ENCODE data around the gene CAPN7. TPM values are rescaled to one million over a fixed set of nuclear protein-coding genes. Genes with fewer than 3 reads are reported as not detected.
"Not testable (repeated sequence)": the region's sequence is repeated elsewhere in the genome, so short reads cannot be mapped to it uniquely, and the experiment has no call there.

CAPN7 gene
- total RNA-seq, 2 experiments from 2014 or later = 51.8 to 52.3 TPM

DNA sequence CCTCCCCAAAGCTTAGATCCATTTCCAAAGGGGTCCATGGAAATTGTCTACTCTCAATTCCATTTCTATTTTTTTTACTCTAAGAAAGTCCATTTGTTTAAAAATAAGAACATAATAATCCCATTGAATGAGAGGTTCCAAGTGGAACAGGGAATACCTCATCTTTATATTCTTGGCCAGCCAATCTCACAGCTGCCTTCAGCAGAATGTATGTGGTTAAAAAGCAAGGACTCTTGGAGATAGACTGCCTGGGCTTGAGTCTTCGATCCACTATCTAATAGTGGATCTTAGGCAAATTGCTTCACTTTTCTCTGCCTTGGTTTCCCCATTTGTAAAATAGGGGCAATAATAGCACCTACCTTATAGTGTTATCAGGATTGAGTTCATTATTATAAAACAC lies 24.5 kb upstream of the CAPN7 start:
- Mint-ChIP-seq H3K36me3 (peaks cover 2% of the 10 kb centered on the region), H3K27ac (no peak overlapping the region), H3K27me3 (peaks cover 28% of the 10 kb centered on the region), H3K9me3 (no peaks in the 10 kb centered on the region), H3K4me1 (peaks cover 10% of the 10 kb centered on the region), H3K4me3 (no peak overlapping the region)
- POLR2A ChIA-PET = no interaction called here
- ATAC-seq (ENCODE audit: low read depth) (no peak), DNase-seq (no peak)

- ATAC-seq (ENCODE audit: low read depth) = no peak
- no peaks in the 10 kb centered on the region for H3K9me3 Mint-ChIP-seq
- no peak overlapping the region for H3K4me3 Mint-ChIP-seq
- peaks cover 27% of the 10 kb centered on the region for H3K27me3 Mint-ChIP-seq
- H3K27ac Mint-ChIP-seq = no peak overlapping the region
- H3K4me1 Mint-ChIP-seq = peaks cover 10% of the 10 kb centered on the region
- DNase-seq = no peak
- peaks cover 2% of the 10 kb centered on the region for H3K36me3 Mint-ChIP-seq
- POLR2A ChIA-PET = no interaction called here
Observed at GRCh38 chr3:15181963-15182362, 24.1 kb upstream of the CAPN7 start.

DNA sequence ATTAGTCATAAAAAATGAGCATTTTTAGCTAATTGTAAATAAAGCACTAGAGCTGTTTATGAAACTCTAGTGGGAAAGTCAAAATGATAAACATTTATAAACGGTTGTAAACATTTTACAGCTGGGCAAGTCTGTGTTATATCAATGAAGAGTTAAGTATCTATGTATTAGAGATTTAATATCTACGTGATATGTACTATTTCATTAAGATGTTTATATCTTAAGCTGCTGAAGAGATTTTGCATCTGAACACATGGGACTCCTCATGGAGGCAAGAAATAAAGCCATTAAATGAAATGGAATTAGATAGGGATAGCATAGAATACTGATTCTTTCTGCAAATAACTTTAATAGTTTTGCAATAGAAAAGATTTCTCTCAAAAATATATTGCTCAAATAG lies 23.0 kb upstream of the CAPN7 start:
- no peak for ATAC-seq (ENCODE audit: low read depth)
- H3K4me3 Mint-ChIP-seq = no peak overlapping the region
- peaks cover 27% of the 10 kb centered on the region for H3K27me3 Mint-ChIP-seq
- H3K36me3 Mint-ChIP-seq = peaks cover 2% of the 10 kb centered on the region
- POLR2A ChIA-PET = no interaction called here
- DNase-seq = no peak
- H3K4me1 Mint-ChIP-seq = peaks cover 10% of the 10 kb centered on the region
- no peaks in the 10 kb centered on the region for H3K9me3 Mint-ChIP-seq
- H3K27ac Mint-ChIP-seq = no peak overlapping the region

DNA sequence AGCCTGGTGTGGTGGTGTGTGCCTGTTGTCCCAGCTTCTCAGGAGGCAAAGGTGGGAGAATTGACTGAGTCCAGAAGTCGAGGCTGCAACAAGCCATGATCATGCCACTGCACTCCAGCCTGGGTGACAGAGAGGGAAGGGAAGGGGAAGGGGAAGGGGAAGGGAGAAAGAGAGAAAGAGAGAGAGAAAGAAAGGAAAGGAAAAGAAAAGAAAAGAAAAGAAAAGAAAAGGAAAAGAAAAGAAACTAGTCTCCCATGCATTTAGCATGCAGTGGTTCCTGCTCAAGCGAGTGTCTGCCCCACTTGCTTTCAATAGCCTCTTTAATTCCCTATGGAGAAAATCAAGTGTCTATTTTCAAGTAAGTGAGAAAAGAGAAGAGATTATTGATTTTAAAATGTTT lies 20.6 kb upstream of the CAPN7 start:
- ATAC-seq (ENCODE audit: low read depth) (no peak), DNase-seq (no peak)
- Mint-ChIP-seq H3K36me3 (no peaks in the 10 kb centered on the region), H3K4me3 (no peak overlapping the region), H3K27ac (no peak overlapping the region), H3K9me3 (no peaks in the 10 kb centered on the region), H3K27me3 (peaks cover 22% of the 10 kb centered on the region), H3K4me1 (peaks cover 2% of the 10 kb centered on the region)
- POLR2A ChIA-PET = no interaction called here

DNA sequence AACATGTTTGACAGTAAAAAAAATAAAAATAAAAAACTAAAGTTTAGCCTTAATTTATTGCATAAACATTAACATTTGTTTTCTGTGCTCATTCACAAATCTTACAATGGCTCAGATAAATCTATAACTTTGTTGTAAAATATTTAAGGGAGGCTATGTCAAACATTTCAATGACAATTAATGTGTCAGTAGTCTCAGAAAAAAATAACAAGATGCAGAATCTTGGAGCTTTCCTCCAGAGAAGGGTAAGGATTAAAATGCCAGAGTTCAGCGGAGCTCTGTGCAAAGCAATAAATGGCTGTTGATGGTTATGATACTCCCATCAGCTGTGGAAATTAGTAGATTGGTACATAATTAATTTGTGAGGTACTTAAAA lies 20.0 kb upstream of the CAPN7 start:
- H3K27me3 Mint-ChIP-seq = peaks cover 15% of the 10 kb centered on the region
- H3K9me3 Mint-ChIP-seq = no peaks in the 10 kb centered on the region
- H3K4me3 Mint-ChIP-seq = no peak overlapping the region
- no peaks in the 10 kb centered on the region for H3K4me1 Mint-ChIP-seq
- no peak for DNase-seq
- no peaks in the 10 kb centered on the region for H3K36me3 Mint-ChIP-seq
- POLR2A ChIA-PET = no interaction called here
- H3K27ac Mint-ChIP-seq = no peak overlapping the region
- no peak for ATAC-seq (ENCODE audit: low read depth)

GRCh38 chr3:15186477-15187164 lies 19.4 kb upstream of the CAPN7 start:
- DNase-seq; H3K4me3 Mint-ChIP-seq; H3K9me3 Mint-ChIP-seq; POLR2A ChIA-PET; ATAC-seq (ENCODE audit: low read depth); H3K4me1 Mint-ChIP-seq; H3K36me3 Mint-ChIP-seq; H3K27ac Mint-ChIP-seq: not testable (repeated sequence)
- peaks cover 12% of the 10 kb centered on the region for H3K27me3 Mint-ChIP-seq

DNA sequence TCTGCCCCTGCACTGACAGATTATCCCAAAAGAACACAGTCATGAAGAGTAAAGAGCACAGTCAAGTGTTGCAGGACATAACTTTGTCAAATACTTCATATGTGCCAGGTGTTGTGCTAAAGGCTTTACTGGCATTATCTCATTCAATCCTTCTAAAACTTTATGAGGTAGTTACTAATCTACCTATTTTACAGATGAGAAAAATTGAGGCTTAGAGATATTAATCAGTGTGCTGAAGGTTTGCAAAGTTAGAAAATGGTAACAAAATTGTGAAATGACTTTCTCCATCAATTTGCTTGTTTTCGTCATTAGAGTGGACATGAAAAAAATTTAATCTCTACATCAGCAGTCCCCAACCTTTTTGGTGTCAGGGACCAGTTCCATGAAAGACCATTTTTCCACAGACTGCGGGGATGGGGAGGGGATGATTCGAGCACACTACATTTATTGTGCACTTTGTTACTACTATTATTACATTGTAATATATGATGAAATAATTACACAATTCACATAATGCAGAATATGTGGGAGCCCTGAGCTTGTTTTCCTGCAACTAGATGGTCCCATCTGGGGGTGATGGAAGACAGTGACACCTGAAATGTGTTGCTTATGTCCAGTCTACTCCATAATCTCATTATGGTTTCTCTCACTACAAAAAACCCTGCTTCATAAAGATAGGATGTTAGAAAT lies 8.6 kb upstream of the CAPN7 start:
- Mint-ChIP-seq H3K27ac (no peak overlapping the region), H3K36me3 (no peaks in the 10 kb centered on the region), H3K27me3 (peaks cover 30% of the 10 kb centered on the region), H3K9me3 (no peaks in the 10 kb centered on the region), H3K4me1 (peaks cover 9% of the 10 kb centered on the region), H3K4me3 (no peak overlapping the region)
- ATAC-seq (ENCODE audit: low read depth) = no peak
- POLR2A ChIA-PET = no interaction called here
- DNase-seq = no peak

DNA sequence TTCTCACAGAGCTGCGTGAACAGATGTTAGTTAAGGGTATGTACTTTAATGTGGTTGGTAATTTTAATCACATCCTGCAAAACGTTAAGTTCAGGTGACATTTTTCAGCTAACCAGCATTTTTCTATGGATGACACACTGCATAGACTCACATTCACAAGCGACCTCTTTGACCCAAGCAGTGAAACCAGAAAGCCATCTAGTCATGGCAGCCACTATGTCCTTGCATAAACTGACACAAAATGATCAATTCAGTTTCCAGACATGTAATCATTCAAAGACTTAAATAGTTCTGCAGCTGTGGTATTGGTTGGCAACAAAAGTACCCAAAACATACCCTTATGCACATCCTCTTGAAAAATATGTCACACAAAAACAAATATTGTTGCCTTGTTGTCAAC lies 7.4 kb upstream of the CAPN7 start:
- Mint-ChIP-seq H3K4me3 (no peak overlapping the region), H3K27me3 (peaks cover 24% of the 10 kb centered on the region), H3K27ac (no peak overlapping the region), H3K9me3 (no peaks in the 10 kb centered on the region), H3K4me1 (peaks cover 11% of the 10 kb centered on the region), H3K36me3 (no peaks in the 10 kb centered on the region)
- POLR2A ChIA-PET = no interaction called here
- ATAC-seq (ENCODE audit: low read depth) (no peak), DNase-seq (no peak)

DNA sequence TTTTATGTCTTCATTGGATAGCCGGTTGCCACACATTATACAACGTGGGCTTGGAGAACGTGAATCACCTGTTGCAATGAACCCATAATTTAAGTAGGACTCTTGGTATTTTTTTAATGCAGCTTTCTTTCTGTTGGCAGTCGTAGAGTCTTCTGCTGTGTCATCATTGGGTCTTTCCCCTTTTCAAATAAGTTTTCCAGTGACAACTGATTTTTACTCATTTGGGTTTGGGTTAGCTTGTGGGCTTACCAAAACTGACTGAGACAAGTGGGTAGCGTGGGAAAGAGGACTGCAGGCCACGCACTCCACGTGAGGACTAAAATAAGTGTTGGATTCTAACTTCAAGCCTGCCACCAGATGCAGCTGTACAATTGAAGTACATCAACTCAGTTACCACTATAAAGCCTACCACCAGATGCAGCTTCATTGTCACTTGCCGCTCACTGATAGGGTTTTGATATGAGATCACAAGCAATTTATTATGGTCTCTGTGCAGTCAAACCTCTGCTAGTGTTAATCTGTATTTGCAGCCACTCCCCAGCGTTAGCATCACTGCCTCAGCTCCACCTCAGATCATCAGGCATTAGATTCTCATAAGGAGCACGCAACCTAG lies 6.4 kb upstream of the CAPN7 start:
- Mint-ChIP-seq H3K27me3 (peaks cover 19% of the 10 kb centered on the region), H3K4me3 (no peak overlapping the region), H3K9me3 (no peaks in the 10 kb centered on the region), H3K4me1 (peaks cover 11% of the 10 kb centered on the region), H3K27ac (no peak overlapping the region), H3K36me3 (no peaks in the 10 kb centered on the region)
- DNase-seq (no peak), ATAC-seq (ENCODE audit: low read depth) (no peak)
- POLR2A ChIA-PET = no interaction called here

DNA sequence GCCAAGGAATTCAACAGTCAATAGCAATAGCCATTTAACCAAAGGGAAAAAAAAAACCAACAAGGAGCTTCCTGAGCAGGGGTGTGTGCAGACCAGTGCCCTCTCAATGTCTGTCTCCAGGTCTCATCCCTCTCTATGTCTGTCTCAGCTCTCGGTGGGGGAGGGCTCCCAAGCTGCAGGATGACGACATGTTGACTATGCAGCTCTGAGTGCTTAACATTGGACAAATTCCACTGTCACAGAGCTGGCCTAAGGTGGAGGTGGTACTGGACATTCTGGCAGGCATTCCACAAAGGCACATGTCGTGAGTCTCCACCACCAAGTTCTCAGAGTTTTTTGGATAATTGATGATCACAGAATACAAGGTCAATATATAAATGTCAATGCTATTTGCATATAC lies 2.0 kb upstream of the CAPN7 start:
- Mint-ChIP-seq H3K36me3 (peaks cover 2% of the 10 kb centered on the region), H3K9me3 (no peaks in the 10 kb centered on the region), H3K4me3 (no peak overlapping the region), H3K4me1 (peaks cover 26% of the 10 kb centered on the region), H3K27me3 (peaks cover 2% of the 10 kb centered on the region), H3K27ac (no peak overlapping the region)
- no peak for DNase-seq
- POLR2A ChIA-PET = no interaction called here
- no peak for ATAC-seq (ENCODE audit: low read depth)

DNA sequence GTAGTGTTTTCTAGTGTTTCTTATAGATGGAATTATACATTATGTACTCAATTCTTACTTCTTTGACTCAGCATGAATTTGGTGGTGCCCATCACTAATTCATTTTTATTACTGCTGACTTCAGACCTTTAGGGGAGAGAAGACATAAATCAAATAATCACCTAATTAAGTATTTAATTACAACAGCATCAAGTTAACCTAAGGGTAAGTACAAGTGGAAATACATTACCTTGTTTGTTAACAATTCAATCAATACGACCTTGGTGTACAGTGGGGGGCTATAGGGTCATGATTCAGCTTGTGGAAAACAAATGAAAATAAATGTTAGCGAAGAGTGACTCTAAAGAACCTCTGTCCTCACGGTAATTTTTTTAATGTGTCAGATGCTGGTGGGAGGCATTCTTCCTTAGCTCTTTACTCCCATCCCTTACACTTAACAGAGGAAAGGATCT lies 538 bp upstream of the CAPN7 start:
- DNase-seq = no peak
- peak overlapping the region; percentile 90 for H3K4me3 Mint-ChIP-seq
- peak overlapping the region; percentile 89 for H3K27ac Mint-ChIP-seq
- POLR2A ChIA-PET = interaction anchor here (0.6 to 1.3 kb wide), 9 partner anchors 14 to 255 kb away, joined by 3 to 7 read pairs (median 3); partner anchors contain the start of gene RBSN
- H3K36me3 Mint-ChIP-seq = peaks cover 2% of the 10 kb centered on the region
- no peaks in the 10 kb centered on the region for H3K9me3 Mint-ChIP-seq
- H3K27me3 Mint-ChIP-seq = no peaks in the 10 kb centered on the region
- ATAC-seq (ENCODE audit: low read depth) = no peak
- peaks cover 21% of the 10 kb centered on the region for H3K4me1 Mint-ChIP-seq

DNA sequence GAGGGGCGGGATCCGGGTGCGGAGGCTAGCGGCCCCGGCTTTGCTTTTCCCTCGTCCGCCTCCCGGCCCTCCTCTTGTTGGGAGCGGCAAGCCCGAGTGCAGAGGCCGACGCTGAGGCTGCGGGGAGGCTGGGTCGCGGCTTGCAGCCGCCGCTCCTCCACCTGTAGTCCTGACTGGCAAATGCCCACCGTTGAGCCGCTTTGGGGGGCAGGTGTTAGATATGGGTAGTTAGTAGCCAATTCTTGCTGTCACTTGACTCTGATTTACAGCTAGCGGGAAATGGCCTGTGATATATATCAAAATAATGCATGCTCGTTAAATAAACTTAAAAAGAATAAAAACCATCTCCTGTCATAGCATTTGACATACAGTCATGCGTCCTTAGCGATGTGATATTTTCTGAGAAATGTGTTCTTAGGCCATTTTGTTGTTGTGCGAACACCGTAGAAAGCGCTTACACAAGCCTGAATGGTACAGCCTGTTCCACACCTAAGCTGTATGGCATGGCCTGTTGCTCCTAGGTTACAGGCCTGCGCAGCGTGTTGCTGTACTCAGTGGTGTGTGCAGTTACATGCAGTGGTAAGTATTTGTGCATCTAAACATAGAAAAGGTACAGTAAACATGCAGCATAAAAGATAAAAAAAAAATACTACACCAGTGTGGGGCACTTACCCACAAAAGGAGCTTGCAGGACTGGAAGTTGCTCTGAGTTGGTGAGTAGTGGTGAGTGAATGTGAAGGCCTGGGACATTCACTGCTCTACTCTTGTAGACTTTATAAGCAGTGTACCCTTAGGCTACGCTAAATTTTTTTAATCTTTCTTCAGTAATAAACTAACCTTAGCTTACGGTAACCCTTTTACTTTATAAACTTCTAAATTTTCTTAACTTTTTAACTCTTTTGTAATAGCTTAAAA lies 873 bp downstream of the CAPN7 start:
- no peaks in the 10 kb centered on the region for H3K27me3 Mint-ChIP-seq
- H3K27ac Mint-ChIP-seq = peak overlapping the region; percentile 79
- peak overlapping the region; percentile 83 for H3K4me3 Mint-ChIP-seq
- ATAC-seq (ENCODE audit: low read depth) (peak; percentile 26), DNase-seq (peak; percentile 39)
- POLR2A ChIA-PET = interaction anchor here (0.6 to 1.4 kb wide), 5 partner anchors 107 to 394 kb away, joined by 3 to 6 read pairs (median 5); partner anchors contain the start of genes BTD, HACL1 and RBSN
- peaks cover 2% of the 10 kb centered on the region for H3K36me3 Mint-ChIP-seq
- H3K9me3 Mint-ChIP-seq = no peaks in the 10 kb centered on the region
- H3K4me1 Mint-ChIP-seq = peaks cover 23% of the 10 kb centered on the region
